ENCODE data around the gene PRR23E. TPM values are rescaled to one million over a fixed set of nuclear protein-coding genes. Genes with fewer than 3 reads are reported as not detected.

The PRR23E gene
- polyA plus RNA-seq, 1 donor from 2014 or later: not detected

- Histone ChIP-seq H3K27ac (ENCODE audit: low read length) (no peak overlapping the region), H3K4me2 (ENCODE audit: low read length) (no peak overlapping the region), H2AFZ (ENCODE audit: low read depth, low read length) (no peak overlapping the region), H3K4me3 (ENCODE audit: low read length) (no peak overlapping the region), H3K9ac (ENCODE audit: low read length) (no peak overlapping the region), H3K9me2 (ENCODE audit: insufficient read depth, low read length) (no peaks in the 10 kb centered on the region), H3F3A (ENCODE audit: insufficient read depth, low read length, poor library complexity, severe bottlenecking) (no peaks in the 10 kb centered on the region), H3K9me3 (ENCODE audit: low read length) (no peaks in the 10 kb centered on the region), H3K79me2 (replicated peaks; ENCODE audit: insufficient read depth, low read length) (no peaks in the 10 kb centered on the region), H4K20me1 (ENCODE audit: insufficient read depth) (no peaks in the 10 kb centered on the region), H3K27me3 (ENCODE audit: insufficient read depth, low read depth, low read length) (no peaks in the 10 kb centered on the region), H3K36me3 (ENCODE audit: insufficient read depth, low read length) (no peaks in the 10 kb centered on the region)
- TF ChIP-seq TAF1 (IDR thresholded peaks at IDR 0.05; ENCODE audit: low read depth) (no peak), EZH2 (IDR thresholded peaks at IDR 0.05; ENCODE audit: borderline replicate concordance, insufficient read depth, low read length, poor library complexity, severe bottlenecking) (no peak), MXI1 (conservative IDR thresholded peaks at IDR 0.05; ENCODE audit: poor library complexity, severe bottlenecking) (no peak), CTCF (IDR thresholded peaks at IDR 0.05; ENCODE audit: poor library complexity, severe bottlenecking) (no peak), EP300 (conservative IDR thresholded peaks at IDR 0.05; ENCODE audit: poor library complexity, severe bottlenecking) (no peak), RAD21 (conservative IDR thresholded peaks at IDR 0.05) (no peak), POLR2AphosphoS5 (IDR thresholded peaks at IDR 0.05) (no peak), SMC3 (conservative IDR thresholded peaks at IDR 0.05; ENCODE audit: poor library complexity) (no peak), REST (IDR thresholded peaks at IDR 0.05; ENCODE audit: borderline replicate concordance) (no peak)
These were observed 22.0 kb downstream of the PRR23E start for GRCh38 chr3:127214975-127215374.

GRCh38 chr3:127215714-127216414 lies 22.9 kb downstream of the PRR23E start:
- Histone ChIP-seq H3K27ac (ENCODE audit: low read length) (no peak overlapping the region), H3K4me2 (ENCODE audit: low read length) (no peak overlapping the region), H3K79me2 (replicated peaks; ENCODE audit: insufficient read depth, low read length) (no peaks in the 10 kb centered on the region), H2AFZ (ENCODE audit: low read depth, low read length) (no peak overlapping the region), H3K27me3 (ENCODE audit: insufficient read depth, low read depth, low read length) (no peaks in the 10 kb centered on the region), H3K9me2 (ENCODE audit: insufficient read depth, low read length) (no peaks in the 10 kb centered on the region), H3K4me3 (ENCODE audit: low read length) (no peak overlapping the region), H3K36me3 (ENCODE audit: insufficient read depth, low read length) (no peaks in the 10 kb centered on the region), H3K9me3 (ENCODE audit: low read length) (no peaks in the 10 kb centered on the region), H3K9ac (ENCODE audit: low read length) (no peak overlapping the region), H4K20me1 (ENCODE audit: insufficient read depth) (no peaks in the 10 kb centered on the region), H3F3A (ENCODE audit: insufficient read depth, low read length, poor library complexity, severe bottlenecking) (no peaks in the 10 kb centered on the region)
- TF ChIP-seq MXI1 (conservative IDR thresholded peaks at IDR 0.05; ENCODE audit: poor library complexity, severe bottlenecking): no peak
- TF ChIP-seq EZH2 (IDR thresholded peaks at IDR 0.05; ENCODE audit: borderline replicate concordance, insufficient read depth, low read length, poor library complexity, severe bottlenecking): no peak
- no peak for TF ChIP-seq CTCF (IDR thresholded peaks at IDR 0.05; ENCODE audit: poor library complexity, severe bottlenecking)
- no peak for TF ChIP-seq SMC3 (conservative IDR thresholded peaks at IDR 0.05; ENCODE audit: poor library complexity)
- TF ChIP-seq TAF1 (IDR thresholded peaks at IDR 0.05; ENCODE audit: low read depth): no peak
